Ectodermal cell (in vitro differentiated cells): ENCODE measurements around the gene KLHDC10.

Source experiments
- H3K27ac ChIP-seq: 2 replicates; pipeline ENCODE4 v1.7.0; 2013; ENCODE audit warnings: mild to moderate bottlenecking, low read depth, low read length; ENCODE audit not compliant: insufficient read depth, poor library complexity, severe bottlenecking
- H3K27me3 ChIP-seq: 2 replicates; pipeline ENCODE4 v1.7.0; 2013; ENCODE audit warnings: mild to moderate bottlenecking, low read length; ENCODE audit not compliant: insufficient read depth, control insufficient read depth, poor library complexity, severe bottlenecking
- H3K36me3 ChIP-seq: one replicate; pipeline ENCODE4 v1.7.0; 2013; ENCODE audit warnings: low read length; ENCODE audit not compliant: control insufficient read depth, insufficient read depth
- H3K4me1 ChIP-seq: one replicate; pipeline ENCODE4 v1.7.0; 2013; ENCODE audit warnings: low read length; ENCODE audit not compliant: control insufficient read depth, insufficient read depth
- H3K4me3 ChIP-seq: 2 replicates; pipeline ENCODE4 v1.7.0; 2013; ENCODE audit warnings: low read depth, low read length, control low read depth; ENCODE audit not compliant: insufficient read depth
- H3K9me3 ChIP-seq: 2 replicates; pipeline ENCODE4 v1.7.0; 2013; ENCODE audit warnings: mild to moderate bottlenecking, low read length, moderate library complexity; ENCODE audit not compliant: control insufficient read depth
- WGBS, 2 experiments: methylation state at CpG; one replicate each; pipeline ENCODE4 v1.1.7; 2013; ENCODE audit warnings: missing lambda C conversion rate in 2 of 2; 5-methylcytosine and 5-hydroxymethylcytosine counted together

Gene KLHDC10

DNA sequence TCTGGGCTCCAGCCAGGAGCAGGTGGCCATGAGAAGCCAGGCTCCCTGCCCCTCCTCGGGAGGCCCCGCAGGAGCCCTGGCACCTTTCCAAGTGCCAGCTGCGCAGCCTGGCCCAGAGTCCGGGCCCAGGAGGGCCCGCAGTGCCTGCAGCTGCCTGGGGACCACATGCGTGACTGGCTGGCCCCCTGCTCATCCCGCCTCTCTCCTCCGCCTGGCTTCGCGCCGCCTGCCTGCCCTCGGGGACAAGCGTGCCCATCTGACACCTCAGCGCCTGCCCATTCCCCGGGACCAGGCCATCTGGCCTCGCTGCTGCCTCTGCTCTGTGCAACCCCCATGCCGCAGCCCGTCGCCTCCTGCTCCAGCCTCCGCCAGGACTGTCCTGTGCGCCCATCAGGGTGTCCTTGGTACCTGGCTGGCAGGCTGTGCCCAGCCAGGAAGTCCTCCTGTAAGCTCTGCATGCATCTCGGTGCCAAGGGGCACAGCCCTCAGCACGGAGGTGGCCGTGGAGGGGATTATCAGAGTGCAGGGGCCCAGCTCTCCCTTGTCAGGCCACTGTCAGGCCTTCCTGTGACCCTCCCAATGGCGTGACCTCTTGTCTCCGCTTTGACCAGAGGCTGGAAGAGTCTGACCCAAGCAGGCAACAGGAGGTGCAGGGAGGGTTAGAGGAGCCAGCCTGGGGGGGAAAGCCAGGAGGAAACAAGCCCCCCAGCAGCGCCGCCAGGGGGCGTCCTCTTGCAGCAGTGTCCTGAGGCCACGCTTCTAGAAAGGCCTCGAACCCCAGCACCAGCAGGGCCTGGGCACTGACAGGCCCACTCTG lies 84.4 kb downstream of the KLHDC10 start:
- Histone ChIP-seq H3K27me3 (no peaks in the 10 kb centered on the region), H3K27ac (no peak overlapping the region), H3K4me1 (peaks cover 4% of the 10 kb centered on the region), H3K4me3 (no peak overlapping the region), H3K9me3 (no peaks in the 10 kb centered on the region), H3K36me3 (peaks cover 5% of the 10 kb centered on the region)
- WGBS, 2 experiments: 86% methylated on average over 31 of the region's 31 CpGs

DNA sequence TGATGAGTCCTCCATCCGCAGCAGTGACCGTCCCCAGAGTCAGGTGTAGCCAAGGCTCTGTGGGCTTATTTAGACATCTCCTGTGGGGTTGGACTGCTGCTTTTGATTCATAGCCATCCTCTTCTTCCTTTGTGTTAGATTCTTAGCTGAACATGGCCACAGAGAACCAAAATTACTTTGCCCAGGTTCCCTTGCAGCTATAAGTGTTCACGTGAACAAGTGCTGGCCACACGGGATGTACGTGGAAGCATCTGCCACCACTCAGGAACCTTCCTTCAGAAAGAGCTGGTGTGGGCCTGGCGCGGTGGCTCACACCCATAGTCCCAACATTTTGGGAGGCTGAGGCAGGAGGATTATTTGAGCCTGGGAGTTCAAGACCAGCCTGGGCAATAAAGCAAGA lies 85.8 kb downstream of the KLHDC10 start:
- H3K36me3 ChIP-seq: peaks cover 5% of the 10 kb centered on the region
- H3K27me3 ChIP-seq: no peaks in the 10 kb centered on the region
- H3K4me3 ChIP-seq: no peak overlapping the region
- no peaks in the 10 kb centered on the region for H3K9me3 ChIP-seq
- no peak overlapping the region for H3K27ac ChIP-seq
- 96% methylated on average over 7 of the region's 7 CpGs for WGBS, 2 experiments
- H3K4me1 ChIP-seq: peaks cover 4% of the 10 kb centered on the region

DNA sequence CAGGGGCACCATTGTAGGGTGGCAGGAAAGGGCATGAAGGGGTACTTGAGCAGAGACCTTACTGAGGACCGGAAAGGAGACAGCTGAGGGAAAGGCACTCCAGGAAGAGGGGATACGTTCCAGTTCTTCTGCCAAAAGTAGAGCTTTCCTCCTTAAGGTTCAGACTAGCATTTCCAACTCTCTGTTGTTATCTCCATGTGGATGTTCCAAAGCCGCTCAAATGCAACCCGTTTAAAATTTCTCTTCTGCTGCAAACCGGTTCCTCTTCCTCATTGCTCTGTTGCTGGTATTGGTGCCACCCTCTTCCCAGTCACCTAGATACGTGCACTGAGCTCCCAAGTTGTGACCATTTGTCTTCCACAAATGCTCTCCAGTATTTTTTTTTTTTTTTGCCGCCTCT lies 87.4 kb downstream of the KLHDC10 start:
- H3K27me3 ChIP-seq: no peaks in the 10 kb centered on the region
- H3K27ac ChIP-seq: no peak overlapping the region
- H3K9me3 ChIP-seq: no peaks in the 10 kb centered on the region
- peaks cover 4% of the 10 kb centered on the region for H3K4me1 ChIP-seq
- peaks cover 5% of the 10 kb centered on the region for H3K36me3 ChIP-seq
- 92 to 94% methylated on average over 7 of the region's 7 CpGs for WGBS, 2 experiments
- H3K4me3 ChIP-seq: no peak overlapping the region

DNA sequence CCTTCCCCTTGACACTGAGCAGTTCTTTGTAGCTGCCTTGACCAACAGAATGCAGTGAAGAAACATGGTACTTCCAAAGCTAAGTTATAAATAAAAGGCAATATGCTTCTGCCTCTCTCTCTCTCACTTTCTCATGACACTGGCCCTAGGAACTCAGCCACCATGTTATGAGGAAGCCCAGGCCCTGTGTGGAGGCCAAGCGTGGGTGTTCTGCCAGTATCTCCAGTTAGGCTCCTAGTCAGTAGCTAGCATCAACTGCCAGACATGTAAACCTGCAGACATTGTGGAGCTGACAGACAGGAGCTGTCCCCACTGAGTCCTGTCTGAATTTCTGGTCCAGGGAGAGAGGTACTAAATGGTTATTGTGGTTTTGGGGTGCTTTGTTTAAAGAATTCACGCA lies 89.7 kb downstream of the KLHDC10 start:
- WGBS, 2 experiments: 89 to 96% methylated on average over 2 of the region's 2 CpGs
- Histone ChIP-seq H3K4me3 (no peak overlapping the region), H3K36me3 (peaks cover 5% of the 10 kb centered on the region)

GRCh38 chr7:130160455-130160854 lies 90.1 kb downstream of the KLHDC10 start:
- Histone ChIP-seq H3K4me3 (no peak overlapping the region), H3K27ac (no peak overlapping the region), H3K36me3 (peaks cover 5% of the 10 kb centered on the region), H3K27me3 (no peaks in the 10 kb centered on the region), H3K9me3 (no peaks in the 10 kb centered on the region), H3K4me1 (no peaks in the 10 kb centered on the region)
- 96 to 97% methylated on average over 8 of the region's 8 CpGs for WGBS, 2 experiments

More for the DNA sequence above, 89.7 kb downstream of the KLHDC10 start:
- H3K27me3 ChIP-seq: no peaks in the 10 kb centered on the region
- H3K4me1 ChIP-seq: no peaks in the 10 kb centered on the region
- no peaks in the 10 kb centered on the region for H3K9me3 ChIP-seq
- H3K27ac ChIP-seq: no peak overlapping the region

- WGBS, 2 experiments: 96 to 98% methylated on average over 5 of the region's 5 CpGs
- Histone ChIP-seq H3K36me3 (peaks cover 5% of the 10 kb centered on the region), H3K4me3 (no peak overlapping the region), H3K4me1 (no peaks in the 10 kb centered on the region), H3K9me3 (no peaks in the 10 kb centered on the region), H3K27ac (no peak overlapping the region), H3K27me3 (no peaks in the 10 kb centered on the region)
Observed at GRCh38 chr7:130162196-130162595, 91.9 kb downstream of the KLHDC10 start.

DNA sequence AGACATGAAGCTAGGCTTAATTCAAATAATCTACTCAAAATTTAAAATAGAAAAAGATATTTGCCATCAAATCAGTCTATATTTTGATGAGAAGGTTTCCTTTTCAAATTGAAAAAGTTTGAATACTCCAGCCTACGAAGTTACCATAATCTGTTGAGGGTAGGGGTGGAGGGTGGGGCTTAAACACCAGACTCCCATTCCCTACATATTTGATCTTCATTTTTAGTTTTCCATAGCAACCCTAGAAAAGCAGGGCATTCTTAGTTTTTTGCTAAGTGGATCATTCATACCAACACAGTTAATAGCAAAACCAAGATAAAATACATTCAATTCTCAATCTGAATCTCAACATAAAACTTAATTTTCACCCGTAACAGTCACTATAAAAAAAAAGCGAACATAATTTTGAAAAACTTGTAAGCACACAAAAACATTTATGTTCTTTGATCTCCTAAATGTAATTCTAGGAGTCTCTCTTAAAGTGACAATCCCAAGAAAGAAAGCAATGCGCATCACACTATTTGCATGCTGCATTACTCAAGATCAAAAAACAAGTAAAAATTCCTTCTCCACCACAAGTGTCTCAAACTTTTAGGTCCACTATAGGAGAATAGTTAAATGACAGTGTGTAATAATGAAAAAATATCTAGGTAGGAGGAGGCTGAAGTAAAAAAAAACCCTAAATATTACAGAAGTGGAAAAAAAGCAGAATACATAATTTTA lies 104.1 kb downstream of the KLHDC10 start:
- H3K9me3 ChIP-seq: no peaks in the 10 kb centered on the region
- H3K4me3 ChIP-seq: no peak overlapping the region
- no peaks in the 10 kb centered on the region for H3K4me1 ChIP-seq
- no peak overlapping the region for H3K27ac ChIP-seq
- H3K36me3 ChIP-seq: peaks cover 27% of the 10 kb centered on the region
- 95 to 97% methylated on average over 2 to 4 of the region's 4 CpGs for WGBS, 2 experiments
- H3K27me3 ChIP-seq: no peaks in the 10 kb centered on the region

- Histone ChIP-seq H3K4me1 (no peaks in the 10 kb centered on the region), H3K9me3 (no peaks in the 10 kb centered on the region), H3K36me3 (peaks cover 27% of the 10 kb centered on the region), H3K27ac (no peak overlapping the region), H3K4me3 (no peak overlapping the region), H3K27me3 (no peaks in the 10 kb centered on the region)
- 92 to 100% methylated on average over 3 of the region's 4 CpGs for WGBS, 2 experiments
Observed at GRCh38 chr7:130178251-130178650, 107.9 kb downstream of the KLHDC10 start.

- Histone ChIP-seq H3K9me3 (no peaks in the 10 kb centered on the region), H3K4me1 (no peaks in the 10 kb centered on the region), H3K36me3 (peaks cover 27% of the 10 kb centered on the region), H3K27me3 (no peaks in the 10 kb centered on the region), H3K27ac (no peak overlapping the region), H3K4me3 (no peak overlapping the region)
- 91 to 93% methylated on average over 2 of the region's 2 CpGs for WGBS, 2 experiments
Observed at GRCh38 chr7:130179631-130180030, 109.3 kb downstream of the KLHDC10 start.

DNA sequence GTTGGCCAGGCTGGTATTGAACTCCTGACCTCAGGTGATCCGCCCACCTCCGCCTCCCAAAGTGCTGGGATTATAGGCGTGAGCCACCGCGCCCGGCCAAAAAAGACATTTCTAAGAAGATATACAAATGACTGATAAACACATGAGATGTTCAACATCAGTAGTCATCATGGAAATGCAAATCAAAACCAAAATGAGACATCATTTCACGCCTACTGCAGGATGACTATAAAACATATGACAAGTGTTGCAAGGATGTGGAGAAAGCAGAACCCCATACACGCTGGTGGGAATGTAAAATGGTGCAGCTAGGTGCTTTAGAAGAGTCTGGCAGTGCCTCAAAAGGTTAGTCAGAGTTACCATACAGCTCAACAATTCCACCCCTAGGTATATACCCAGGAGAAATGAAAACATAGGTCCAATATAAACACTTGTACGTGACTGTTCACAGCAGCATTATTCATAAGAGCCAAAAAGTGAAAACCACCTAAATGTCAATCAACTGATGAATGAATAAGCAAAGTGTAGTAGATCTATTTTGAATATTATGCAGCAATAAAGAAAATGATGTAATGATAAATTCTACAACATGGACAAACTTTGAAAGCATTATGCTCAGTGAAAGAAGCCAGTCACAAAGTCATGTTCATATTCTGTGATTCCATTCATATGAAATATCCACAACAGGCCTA lies 110.4 kb downstream of the KLHDC10 start:
- Histone ChIP-seq H3K4me3 (no peak overlapping the region), H3K27ac (no peak overlapping the region), H3K4me1 (no peaks in the 10 kb centered on the region), H3K36me3 (peaks cover 32% of the 10 kb centered on the region), H3K27me3 (no peaks in the 10 kb centered on the region), H3K9me3 (no peaks in the 10 kb centered on the region)
- 91 to 94% methylated on average over 9 of the region's 9 CpGs for WGBS, 2 experiments
